GM21619 (cell line): ENCODE measurements around the gene PHC1.
"Not testable (repeated sequence)": the region's sequence is repeated elsewhere in the genome, so short reads cannot be mapped to it uniquely, and the experiment has no call there.

ENCODE experiments used
- ATAC-seq: cut with Tn5 transposase; IDR thresholded peaks from one replicate; pipeline ENCODE4 v1.9.1; 2021; ENCODE audit not compliant: unreplicated experiment

PHC1 gene

GRCh38 chr12:8909752-8910151 lies 4.6 kb upstream of the PHC1 start:
- no peak for ATAC-seq

DNA sequence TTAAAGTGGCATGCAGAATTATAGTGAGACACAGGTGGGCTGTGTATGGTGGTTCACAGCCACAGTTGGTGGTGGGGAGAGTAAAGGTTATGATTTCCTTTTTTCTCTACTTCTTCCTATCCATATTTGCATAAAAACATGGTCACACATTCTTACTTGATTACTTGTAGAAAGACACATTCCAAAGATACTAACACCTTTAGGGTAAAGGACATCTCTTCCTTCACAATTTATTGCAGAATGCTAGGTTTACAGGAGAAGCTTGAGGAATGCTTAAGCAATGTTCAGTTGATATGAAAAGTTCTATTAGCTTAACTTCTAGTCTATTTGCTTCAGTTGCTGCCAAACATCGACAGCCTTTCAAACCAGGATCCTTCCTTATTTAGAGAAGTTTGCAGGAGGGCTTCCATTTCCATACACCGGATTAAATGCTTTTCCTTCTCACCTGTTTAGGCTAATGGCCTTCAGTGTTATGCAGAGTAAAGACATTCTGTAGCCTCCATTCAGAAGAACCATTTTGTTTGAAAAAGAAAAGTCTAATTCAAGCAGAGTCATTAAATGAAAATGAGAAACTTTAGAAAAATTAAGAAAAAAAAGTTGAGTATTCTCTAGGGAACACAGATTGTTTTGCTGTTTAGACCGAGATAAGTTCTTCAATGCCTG lies 2.6 kb upstream of the PHC1 start:
- no peak for ATAC-seq

DNA sequence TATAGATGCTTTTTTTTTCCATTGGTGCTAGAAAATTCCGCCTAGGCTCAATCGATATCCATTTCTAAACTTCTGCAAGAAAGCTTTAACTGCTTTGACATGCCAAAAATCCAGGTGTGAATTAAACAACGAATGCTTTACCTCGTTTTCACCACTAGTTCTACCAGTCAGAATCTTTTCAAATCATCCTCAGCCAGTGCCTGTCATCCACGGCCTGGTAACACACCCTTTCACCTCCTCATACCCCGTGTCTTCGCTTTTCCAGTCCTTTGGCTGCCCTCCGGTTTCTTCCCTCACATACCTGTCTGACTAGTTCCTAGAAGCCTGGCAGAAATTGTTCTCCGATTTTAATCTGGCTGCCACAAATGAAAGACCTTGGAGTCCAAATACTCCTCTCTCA lies 1.4 kb upstream of the PHC1 start:
- ATAC-seq, result no peak

DNA sequence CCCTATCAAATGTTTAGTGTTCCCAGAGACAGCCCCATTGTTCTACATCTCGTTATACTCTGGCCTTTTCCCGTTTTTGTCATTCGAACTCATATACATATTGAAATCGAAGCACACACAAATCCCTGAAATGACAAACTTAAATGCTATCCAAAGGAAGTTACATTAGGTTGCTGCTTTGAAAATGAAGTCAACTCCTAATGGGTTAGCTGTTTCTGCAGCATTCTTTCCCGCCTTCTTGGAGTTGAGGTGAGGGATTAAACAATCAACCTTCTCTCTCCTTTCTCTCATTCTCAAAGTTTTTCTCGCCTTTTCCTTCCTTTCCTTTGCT lies 642 bp upstream of the PHC1 start:
- ATAC-seq, result no peak

DNA sequence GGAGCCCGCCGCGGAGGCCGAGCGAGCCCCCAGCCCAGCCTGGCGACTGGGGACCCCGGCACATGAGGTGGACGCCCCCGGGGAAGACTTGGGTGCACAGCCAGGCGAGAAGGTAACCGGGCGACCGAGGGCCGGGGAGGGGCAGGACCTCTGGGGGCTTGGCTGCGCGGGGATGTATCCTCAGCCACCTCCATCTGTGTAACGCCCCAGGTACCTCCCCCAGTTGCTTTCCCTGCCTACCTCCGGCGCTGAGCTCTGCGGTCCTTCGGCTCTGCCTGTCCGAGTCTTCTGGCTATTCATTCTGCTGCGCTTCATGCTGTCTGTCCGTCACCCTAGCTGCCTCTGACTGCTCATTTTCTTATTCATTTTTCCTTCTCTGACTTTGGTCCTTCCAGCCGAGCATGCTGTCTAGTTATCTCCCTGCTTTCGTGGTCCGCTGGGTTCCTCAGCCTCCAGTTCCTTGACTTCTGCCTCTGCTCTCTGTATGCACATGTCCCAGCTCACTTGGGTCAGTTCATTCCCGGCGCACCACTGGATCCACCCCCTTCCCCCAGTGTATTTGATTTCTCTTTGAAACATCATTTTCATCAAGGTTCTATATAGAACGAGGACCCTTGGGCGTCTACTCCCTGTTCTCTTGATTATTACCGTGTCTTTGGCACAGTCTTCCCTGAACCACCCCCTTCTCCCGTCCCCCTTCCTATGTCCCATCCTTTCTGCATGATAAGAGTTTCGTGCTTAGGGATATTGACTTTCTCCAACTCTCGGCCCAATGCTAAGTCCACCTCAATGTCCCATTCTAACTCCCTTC lies 612 bp downstream of the PHC1 start:
- peak; percentile 66 for ATAC-seq

DNA sequence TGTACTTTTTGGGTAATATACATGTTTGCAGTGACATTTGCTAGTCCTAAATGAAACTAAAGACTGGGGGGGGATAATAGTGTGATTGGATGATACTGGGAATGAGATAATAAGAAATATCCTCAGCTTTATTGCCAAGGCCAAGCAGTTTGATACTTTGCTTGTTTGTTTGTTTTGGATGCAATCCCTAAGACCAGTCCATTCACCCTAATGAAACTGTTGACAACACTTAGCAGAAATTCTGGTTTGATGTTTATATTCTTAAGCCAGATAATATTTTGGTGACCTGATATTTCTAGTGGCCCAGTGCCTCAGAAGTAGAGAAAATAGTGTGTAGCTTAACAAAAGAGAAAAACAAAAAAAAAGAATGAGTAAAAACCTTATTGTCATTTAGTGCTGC lies 1.8 kb downstream of the PHC1 start:
- no peak for ATAC-seq

DNA sequence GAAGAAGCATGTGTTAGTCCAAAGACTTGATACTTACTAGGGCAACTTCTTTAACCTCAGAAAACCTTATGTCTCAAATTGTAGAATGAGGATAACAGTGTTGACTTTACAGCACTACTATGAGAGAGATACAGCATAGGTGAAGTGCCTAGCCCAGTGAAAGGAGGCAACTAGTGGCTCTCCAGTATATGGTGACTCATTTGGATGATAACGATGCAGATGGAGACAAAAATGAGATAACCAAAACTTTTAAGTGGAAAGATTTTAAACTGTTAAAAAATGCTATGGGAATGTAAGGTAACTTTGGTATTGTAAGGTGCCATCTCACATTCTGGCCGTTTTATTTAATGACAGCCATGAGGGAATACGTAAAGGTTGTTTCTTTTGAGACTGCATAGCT lies 2.7 kb downstream of the PHC1 start:
- ATAC-seq, result no peak

DNA sequence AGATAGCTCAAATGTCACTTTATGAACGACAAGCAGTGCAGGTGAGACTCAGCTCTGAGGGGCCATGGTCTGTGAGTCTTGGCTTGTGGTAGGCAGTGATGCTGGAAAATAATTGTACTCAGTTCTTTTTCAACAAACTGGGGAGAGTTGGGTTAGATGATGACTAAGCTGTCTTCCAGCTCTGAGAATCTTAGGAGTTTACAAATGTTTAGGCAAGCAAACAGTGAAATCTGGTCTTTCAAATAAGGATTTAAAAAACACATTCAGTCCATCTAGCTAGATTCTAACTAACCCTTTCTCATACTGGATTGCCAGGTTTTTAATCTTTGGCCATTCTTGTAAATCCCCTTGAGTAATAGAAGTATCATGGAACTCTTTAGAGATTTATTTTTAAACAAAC lies 3.4 kb downstream of the PHC1 start:
- no peak for ATAC-seq

- not testable (repeated sequence) for ATAC-seq
These were observed 5.3 kb downstream of the PHC1 start for GRCh38 chr12:8919643-8920042.

GRCh38 chr12:8922544-8922943 lies 8.2 kb downstream of the PHC1 start:
- ATAC-seq, result no peak

GRCh38 chr12:8930655-8931323 lies 16.5 kb downstream of the PHC1 start:
- ATAC-seq, result not testable (repeated sequence)

DNA sequence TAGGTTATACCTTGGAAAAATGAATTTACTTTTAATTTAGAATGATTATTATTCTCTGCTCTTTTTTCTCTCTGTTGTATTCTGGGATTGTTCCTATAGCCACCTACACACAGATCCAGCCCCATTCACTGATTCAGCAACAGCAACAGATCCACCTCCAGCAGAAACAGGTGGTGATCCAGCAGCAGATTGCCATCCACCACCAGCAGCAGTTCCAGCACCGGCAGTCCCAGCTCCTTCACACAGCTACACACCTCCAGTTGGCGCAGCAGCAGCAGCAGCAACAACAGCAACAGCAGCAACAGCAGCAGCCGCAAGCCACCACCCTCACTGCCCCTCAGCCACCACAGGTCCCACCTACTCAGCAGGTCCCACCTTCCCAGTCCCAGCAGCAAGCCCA lies 18.2 kb downstream of the PHC1 start:
- not testable (repeated sequence) for ATAC-seq

DNA sequence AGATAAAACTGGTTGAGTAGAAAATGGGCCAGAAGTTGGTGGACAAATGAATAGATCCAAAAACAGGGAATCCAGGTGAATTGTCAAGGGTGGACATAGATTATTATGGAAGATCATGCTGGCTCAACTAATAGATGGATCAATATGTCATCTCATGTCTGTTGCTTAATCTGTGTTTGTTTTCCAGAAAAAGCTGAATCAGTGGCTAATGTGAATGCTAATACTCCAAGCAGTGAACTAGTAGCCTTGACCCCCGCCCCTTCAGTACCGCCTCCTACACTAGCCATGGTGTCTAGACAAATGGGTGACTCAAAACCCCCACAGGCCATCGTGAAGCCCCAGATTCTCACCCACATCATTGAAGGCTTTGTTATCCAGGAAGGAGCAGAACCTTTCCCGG lies 19.8 kb downstream of the PHC1 start:
- ATAC-seq, result not testable (repeated sequence)

GRCh38 chr12:8936735-8937134 lies 22.4 kb downstream of the PHC1 start:
- no peak for ATAC-seq

DNA sequence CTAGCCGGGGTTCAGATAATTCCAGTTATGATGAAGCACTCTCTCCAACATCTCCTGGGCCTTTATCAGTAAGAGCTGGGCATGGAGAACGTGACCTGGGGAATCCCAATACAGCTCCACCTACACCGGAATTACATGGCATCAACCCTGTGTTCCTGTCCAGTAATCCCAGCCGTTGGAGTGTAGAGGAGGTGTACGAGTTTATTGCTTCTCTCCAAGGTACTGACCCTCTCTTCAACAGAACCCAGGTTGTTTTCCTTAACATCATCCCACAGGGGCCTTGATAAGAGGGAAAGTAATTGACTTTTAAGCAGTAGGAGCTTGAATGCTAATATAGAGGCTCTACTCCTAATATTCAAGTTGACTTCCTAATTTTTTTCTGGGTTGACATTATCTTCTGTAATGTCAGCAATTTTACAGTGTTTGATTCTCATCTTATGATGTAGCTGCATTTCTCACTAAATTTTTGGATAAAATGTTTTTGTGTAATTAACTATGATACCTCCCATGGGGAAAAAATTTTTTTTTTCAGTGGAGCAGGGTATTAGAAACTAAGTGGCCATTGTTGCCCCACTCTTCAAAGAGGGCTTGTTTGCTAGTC lies 23.6 kb downstream of the PHC1 start:
- not testable (repeated sequence) for ATAC-seq

DNA sequence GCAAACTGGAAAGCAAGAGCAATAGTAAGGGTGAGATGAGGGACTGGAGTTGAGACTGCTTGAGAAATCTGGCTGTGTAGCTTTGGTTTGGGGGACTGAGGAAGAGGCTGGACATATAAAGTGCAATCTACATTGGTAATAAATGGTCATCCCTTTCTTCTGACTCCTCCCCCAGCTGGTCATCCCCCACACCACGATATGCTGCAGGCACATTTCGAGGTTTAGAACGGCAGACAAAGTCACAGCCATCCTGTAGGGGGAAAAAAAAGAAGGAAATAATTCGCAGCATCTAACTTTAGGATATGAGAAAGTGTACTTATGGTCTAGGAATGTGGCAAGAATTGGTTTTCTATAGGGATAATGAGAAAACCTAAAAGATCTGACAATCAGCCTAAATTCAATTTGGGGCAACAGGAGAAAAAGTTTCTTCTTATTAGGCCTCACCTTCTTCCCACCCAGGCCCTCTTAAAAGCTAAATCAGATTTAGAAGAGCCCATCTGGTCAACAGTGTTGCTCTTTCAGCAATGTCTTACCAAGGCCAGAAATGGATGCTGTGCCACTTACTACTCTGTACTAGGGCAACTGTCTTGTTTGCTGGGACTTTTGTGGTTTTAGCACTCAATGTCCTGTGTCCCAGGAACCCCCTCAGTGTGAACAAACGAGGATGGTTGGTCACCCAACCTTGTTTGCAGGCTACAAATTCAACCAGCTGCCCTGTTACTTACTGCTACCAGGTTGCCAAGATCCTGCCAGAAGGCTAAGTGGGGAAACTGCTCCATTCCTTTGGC lies 27.6 kb downstream of the PHC1 start:
- no peak for ATAC-seq

DNA sequence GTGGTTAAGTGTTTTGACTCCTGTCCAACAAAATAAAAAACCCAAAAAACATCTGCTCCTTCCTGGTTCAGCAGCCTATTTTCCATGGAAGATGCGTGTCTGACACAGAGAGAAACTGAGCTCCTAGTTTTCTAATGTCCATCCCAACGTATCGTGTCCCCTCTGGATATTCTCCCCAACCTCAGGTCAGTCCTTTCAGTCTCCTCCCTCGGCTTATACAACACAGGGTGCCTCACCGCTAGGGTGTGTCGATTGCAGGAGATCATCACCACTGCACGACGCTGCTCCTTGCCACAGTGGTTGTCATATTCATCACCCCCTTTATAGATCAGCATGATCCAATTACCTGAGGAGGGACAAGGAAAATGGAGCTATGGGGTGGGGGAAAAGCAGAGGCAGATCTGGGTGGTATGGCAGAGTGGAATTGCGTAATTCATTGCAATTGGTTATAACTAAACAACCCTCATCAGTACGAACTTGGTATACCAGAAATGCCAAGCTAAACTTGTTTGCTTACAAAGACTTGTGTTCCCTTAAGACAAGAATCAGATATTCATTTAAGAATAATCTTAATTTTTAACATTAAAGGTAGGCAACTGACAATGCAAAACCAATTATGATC lies 29.4 kb downstream of the PHC1 start:
- ATAC-seq, result no peak

DNA sequence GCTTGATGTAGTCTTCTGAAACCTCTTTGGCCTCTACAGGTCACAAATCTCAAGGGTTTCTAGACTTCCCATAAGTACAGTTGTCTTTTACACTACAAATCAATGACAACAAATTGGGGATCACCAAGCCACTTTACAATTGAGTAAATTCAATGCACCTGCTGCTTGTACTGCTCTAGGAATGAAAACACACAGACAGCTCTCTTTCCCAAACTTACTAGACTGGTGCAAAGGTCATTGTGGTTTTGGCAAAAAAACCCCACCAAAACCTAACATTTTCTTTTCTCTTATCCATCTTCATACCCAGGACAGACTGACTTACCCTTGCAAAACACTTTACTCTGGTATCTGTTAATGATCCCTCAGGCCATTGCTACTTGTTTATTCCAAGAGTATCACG lies 32.4 kb downstream of the PHC1 start:
- ATAC-seq, result no peak

DNA sequence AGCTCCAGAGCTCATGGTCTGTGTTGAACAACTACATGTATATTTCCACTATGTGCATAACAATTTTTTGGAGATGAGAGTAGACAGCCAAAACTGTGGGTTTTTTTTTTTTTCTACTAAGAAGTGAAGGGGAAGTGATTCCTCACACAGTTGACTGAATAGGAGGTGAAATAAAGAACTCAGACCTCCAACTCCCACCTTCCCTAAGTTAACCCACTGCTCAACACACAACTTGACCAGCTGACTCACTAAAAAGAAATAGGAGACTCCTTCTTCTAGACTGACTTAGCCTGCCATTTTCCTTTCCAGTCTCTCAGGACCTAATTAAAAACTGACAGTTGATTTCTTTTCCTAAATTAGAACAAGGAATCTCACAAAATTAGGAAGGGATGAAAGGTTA lies 33.4 kb downstream of the PHC1 start:
- ATAC-seq, result no peak

GRCh38 chr12:8948701-8949341 lies 34.5 kb downstream of the PHC1 start:
- ATAC-seq, result no peak
